Esophagus muscularis mucosa (tissue), 2 donors: ENCODE measurements around the gene UBTD1.

Source experiments
- POLR2A ChIP-seq: fragments of 450-650 bp; IDR thresholded peaks from one replicate; pipeline ENCODE4 v1.6.1; 2017; ENCODE audit warnings: antibody characterized with exemption, moderate library complexity, mild to moderate bottlenecking, low read depth
- POLR2AphosphoS5 ChIP-seq, 2 donors: sonication (generic); formaldehyde crosslinking; IDR thresholded peaks; one replicate each; pipeline ENCODE4 v1.6.1; 2017; ENCODE audit warnings: antibody characterized with exemption in 2 of 2

DNA sequence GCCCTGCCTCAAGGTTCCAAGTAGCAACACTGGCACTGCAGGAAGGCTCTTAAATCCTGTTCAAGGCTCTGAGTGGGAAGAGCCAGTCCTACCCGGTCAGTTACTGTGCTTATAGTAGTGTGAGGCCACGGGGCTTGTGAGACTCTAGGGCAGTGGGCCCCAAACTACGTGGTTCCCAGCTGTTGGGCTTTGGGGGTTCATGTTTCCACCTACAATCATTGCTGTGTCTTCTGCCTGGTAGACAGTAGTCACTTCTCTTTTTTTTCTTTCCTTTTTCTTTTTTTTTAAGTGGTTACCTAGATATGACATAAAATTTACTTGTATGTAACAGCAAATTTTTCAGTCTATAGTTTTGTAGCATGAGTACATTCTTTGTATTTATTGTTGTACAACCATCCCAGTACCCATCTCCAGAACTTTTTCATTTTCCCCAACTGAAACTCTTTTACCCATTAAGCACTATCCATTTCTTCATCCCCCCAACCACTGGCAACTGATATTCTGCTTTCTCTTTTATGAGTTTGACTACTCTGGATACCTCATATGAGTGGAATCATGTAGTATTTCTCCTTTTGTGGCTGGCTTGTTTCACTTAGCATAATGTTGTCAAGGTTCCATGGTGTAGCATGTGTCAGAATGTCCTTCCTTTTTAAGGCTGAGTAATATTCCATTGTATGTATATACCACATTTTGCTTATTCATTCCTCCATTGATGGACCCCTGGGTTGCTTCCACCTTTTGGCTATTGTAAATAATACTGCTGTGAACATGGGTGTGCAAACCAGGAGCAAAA is 7.7 kb downstream of the UBTD1 start:
- TF ChIP-seq POLR2AphosphoS5 (IDR thresholded peaks at IDR 0.05), result no peak
- TF ChIP-seq POLR2A, result no peak
